NT2/D1 (cell line): ENCODE measurements around the gene CDON.
A peak's percentile ranks its signal among the peaks of the same experiment; 100 is the strongest.

Experiments used
- DNase-seq: peaks from one replicate; pipeline ENCODE4 v3.0.0-alpha.2; 2011; ENCODE audit warnings: low read depth, low spot score
- H3K27me3 ChIP-seq: 2 replicates; pipeline ENCODE4 v1.6.0; 2011; ENCODE audit warnings: mild to moderate bottlenecking; ENCODE audit not compliant: insufficient read length, insufficient read depth
- H3K36me3 ChIP-seq: 2 replicates; pipeline ENCODE4 v1.6.1; 2011; ENCODE audit warnings: mild to moderate bottlenecking, low read length, mixed read lengths; ENCODE audit not compliant: insufficient read depth, insufficient read length
- H3K4me1 ChIP-seq: 2 replicates; pipeline ENCODE4 v1.5.1; 2011; ENCODE audit not compliant: insufficient read depth, insufficient read length
- H3K4me3 ChIP-seq: 2 replicates; pipeline ENCODE4 v1.5.1; 2011; ENCODE audit warnings: low read depth; ENCODE audit not compliant: insufficient read length
- H3K9ac ChIP-seq: 2 replicates; pipeline ENCODE4 v1.6.0; 2011; ENCODE audit warnings: low read depth; ENCODE audit not compliant: insufficient read length
- H3K9me3 ChIP-seq: 2 replicates; pipeline ENCODE4 v1.5.1; 2011; ENCODE audit warnings: mild to moderate bottlenecking, low read length; ENCODE audit not compliant: insufficient read depth
- SUZ12 ChIP-seq: IDR thresholded peaks from 2 replicates; pipeline ENCODE4 v1.6.1; 2011; ENCODE audit not compliant: insufficient read length, insufficient read depth; ENCODE audit errors: extremely low read depth
- YY1 ChIP-seq: IDR thresholded peaks from 2 replicates; pipeline ENCODE4 v1.6.1; 2011; ENCODE audit not compliant: insufficient read length, insufficient read depth
- ZNF274 ChIP-seq: IDR thresholded peaks from 2 replicates; pipeline ENCODE4 v1.6.1; 2011; ENCODE audit warnings: mild to moderate bottlenecking, low read depth, low read length

The CDON gene

GRCh38 chr11:125945011-125945796, 117.5 kb downstream of the CDON start:
- DNase-seq = no peak
- Histone ChIP-seq H3K9ac (no peak overlapping the region), H3K27me3 (no peaks in the 10 kb centered on the region), H3K36me3 (no peaks in the 10 kb centered on the region), H3K9me3 (no peaks in the 10 kb centered on the region), H3K4me3 (no peak overlapping the region), H3K4me1 (peaks cover 6% of the 10 kb centered on the region)
- no peak for TF ChIP-seq SUZ12
- TF ChIP-seq YY1 = no peak
- no peak for TF ChIP-seq ZNF274

GRCh38 chr11:125944350-125945010, 118.2 kb downstream of the CDON start:
- H3K4me1 ChIP-seq = peaks cover 6% of the 10 kb centered on the region
- H3K9me3 ChIP-seq = no peaks in the 10 kb centered on the region
- no peak overlapping the region for H3K9ac ChIP-seq
- no peaks in the 10 kb centered on the region for H3K27me3 ChIP-seq
- TF ChIP-seq ZNF274 = no peak
- no peak for TF ChIP-seq SUZ12
- no peak for TF ChIP-seq YY1
- no peaks in the 10 kb centered on the region for H3K36me3 ChIP-seq
- no peak for DNase-seq
- H3K4me3 ChIP-seq = no peak overlapping the region

- no peak for DNase-seq
- Histone ChIP-seq H3K27me3 (no peaks in the 10 kb centered on the region), H3K36me3 (no peaks in the 10 kb centered on the region), H3K4me1 (peaks cover 6% of the 10 kb centered on the region), H3K9me3 (no peaks in the 10 kb centered on the region), H3K4me3 (no peak overlapping the region), H3K9ac (no peak overlapping the region)
- TF ChIP-seq SUZ12 = no peak
Observed at GRCh38 chr11:125943661-125944349, 118.9 kb downstream of the CDON start.

- H3K27me3 ChIP-seq = no peaks in the 10 kb centered on the region
- H3K4me1 ChIP-seq = peaks cover 6% of the 10 kb centered on the region
- H3K9me3 ChIP-seq = no peaks in the 10 kb centered on the region
- H3K9ac ChIP-seq = no peak overlapping the region
- DNase-seq = no peak
- no peak overlapping the region for H3K4me3 ChIP-seq
- H3K36me3 ChIP-seq = no peaks in the 10 kb centered on the region
- no peak for TF ChIP-seq YY1
- no peak for TF ChIP-seq SUZ12
- no peak for TF ChIP-seq ZNF274
Observed at GRCh38 chr11:125942771-125943428, 119.8 kb downstream of the CDON start.

GRCh38 chr11:125941619-125942611, 120.8 kb downstream of the CDON start:
- Histone ChIP-seq H3K9me3 (no peaks in the 10 kb centered on the region), H3K36me3 (no peaks in the 10 kb centered on the region), H3K4me1 (peaks cover 6% of the 10 kb centered on the region), H3K27me3 (no peaks in the 10 kb centered on the region), H3K9ac (no peak overlapping the region), H3K4me3 (no peak overlapping the region)
- TF ChIP-seq YY1 (no peak), SUZ12 (no peak)
- peak; percentile 51 for DNase-seq

- DNase-seq = no peak
- no peak for TF ChIP-seq SUZ12
- no peak for TF ChIP-seq YY1
- no peak for TF ChIP-seq ZNF274
- Histone ChIP-seq H3K27me3 (no peaks in the 10 kb centered on the region), H3K4me1 (peaks cover 6% of the 10 kb centered on the region), H3K36me3 (no peaks in the 10 kb centered on the region), H3K9ac (no peak overlapping the region), H3K9me3 (no peaks in the 10 kb centered on the region), H3K4me3 (no peak overlapping the region)
Observed at GRCh38 chr11:125941267-125941618, 121.4 kb downstream of the CDON start.
